Measurements from ENCODE around the gene PLEKHG7. TPM values are rescaled to one million over a fixed set of nuclear protein-coding genes. Genes with fewer than 3 reads are reported as not detected.

Gene PLEKHG7
- total RNA-seq, 1 donor from 2014 or later, result 0.10 TPM

GRCh38 chr12:92802906-92803305 lies 100.1 kb downstream of the PLEKHG7 start:
- no peak for DNase-seq (ENCODE audit: low read depth)

- DNase-seq (ENCODE audit: low read depth), result no peak
Observed at GRCh38 chr12:92803903-92804302, 101.1 kb downstream of the PLEKHG7 start.

- DNase-seq (ENCODE audit: low read depth), result no peak
Observed at GRCh38 chr12:92810370-92810769, 107.6 kb downstream of the PLEKHG7 start.

GRCh38 chr12:92814584-92814983 lies 111.8 kb downstream of the PLEKHG7 start:
- DNase-seq (ENCODE audit: low read depth), result no peak

- DNase-seq (ENCODE audit: low read depth), result no peak
Observed at GRCh38 chr12:92821142-92821541, 118.4 kb downstream of the PLEKHG7 start.

Other genes with a start within 250 kb of the PLEKHG7 start
- 13.9 and 43.4 TPM in 2 replicates for gene EEA1, start 226.3 kb downstream of the PLEKHG7 start, total RNA-seq

Data from renal cortical epithelial cell (primary cell).